SK-N-MC (cell line): ENCODE data around the gene IL19.

Experiments
- DNase-seq: peaks from one replicate; pipeline ENCODE4 v3.0.0-alpha.2; 2011; ENCODE audit warnings: low read depth, low spot score
- H3K27ac ChIP-seq: fragments of 200-600 bp; sonication (generic); 2 replicates; pipeline ENCODE4 v1.5.1; 2016; ENCODE audit warnings: mixed run types
- H3K36me3 ChIP-seq: fragments of 200-600 bp; sonication (generic); 2 replicates; pipeline ENCODE4 v1.6.1; 2017; ENCODE audit warnings: antibody characterized with exemption, low read length, mixed read lengths; ENCODE audit not compliant: insufficient read depth
- H3K4me3 ChIP-seq: fragments of 200-600 bp; sonication (generic); 2 replicates; pipeline ENCODE4 v1.5.1; 2016
- H3K9ac ChIP-seq: fragments of 200-600 bp; sonication (generic); 2 replicates; pipeline ENCODE4 v1.8.0; 2017; ENCODE audit warnings: mixed run types, mixed read lengths; ENCODE audit not compliant: insufficient read length
- H3K9me3 ChIP-seq: fragments of 200-600 bp; sonication (generic); 2 replicates; pipeline ENCODE4 v1.6.1; 2017; ENCODE audit warnings: low read depth, mild to moderate bottlenecking, antibody characterized with exemption, low read length, moderate library complexity, mixed read lengths
- EZH2 ChIP-seq: fragments of 200-600 bp; sonication (generic); IDR thresholded peaks from one replicate; pipeline ENCODE4 v1.6.1; 2017; ENCODE audit warnings: antibody characterized with exemption
- FOXP2 ChIP-seq: optimal IDR thresholded peaks from 2 replicates; pipeline ENCODE3; 2011; ENCODE audit warnings: mild to moderate bottlenecking, moderate library complexity; ENCODE audit not compliant: insufficient read depth; ENCODE audit errors: extremely low read length, control extremely low read depth
- POLR2AphosphoS5 ChIP-seq: IDR thresholded peaks from 2 replicates; pipeline ENCODE4 v1.6.1; 2012; ENCODE audit warnings: mild to moderate bottlenecking, low read depth, low read length, borderline replicate concordance

The IL19 gene, protein sequence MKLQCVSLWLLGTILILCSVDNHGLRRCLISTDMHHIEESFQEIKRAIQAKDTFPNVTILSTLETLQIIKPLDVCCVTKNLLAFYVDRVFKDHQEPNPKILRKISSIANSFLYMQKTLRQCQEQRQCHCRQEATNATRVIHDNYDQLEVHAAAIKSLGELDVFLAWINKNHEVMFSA

DNA sequence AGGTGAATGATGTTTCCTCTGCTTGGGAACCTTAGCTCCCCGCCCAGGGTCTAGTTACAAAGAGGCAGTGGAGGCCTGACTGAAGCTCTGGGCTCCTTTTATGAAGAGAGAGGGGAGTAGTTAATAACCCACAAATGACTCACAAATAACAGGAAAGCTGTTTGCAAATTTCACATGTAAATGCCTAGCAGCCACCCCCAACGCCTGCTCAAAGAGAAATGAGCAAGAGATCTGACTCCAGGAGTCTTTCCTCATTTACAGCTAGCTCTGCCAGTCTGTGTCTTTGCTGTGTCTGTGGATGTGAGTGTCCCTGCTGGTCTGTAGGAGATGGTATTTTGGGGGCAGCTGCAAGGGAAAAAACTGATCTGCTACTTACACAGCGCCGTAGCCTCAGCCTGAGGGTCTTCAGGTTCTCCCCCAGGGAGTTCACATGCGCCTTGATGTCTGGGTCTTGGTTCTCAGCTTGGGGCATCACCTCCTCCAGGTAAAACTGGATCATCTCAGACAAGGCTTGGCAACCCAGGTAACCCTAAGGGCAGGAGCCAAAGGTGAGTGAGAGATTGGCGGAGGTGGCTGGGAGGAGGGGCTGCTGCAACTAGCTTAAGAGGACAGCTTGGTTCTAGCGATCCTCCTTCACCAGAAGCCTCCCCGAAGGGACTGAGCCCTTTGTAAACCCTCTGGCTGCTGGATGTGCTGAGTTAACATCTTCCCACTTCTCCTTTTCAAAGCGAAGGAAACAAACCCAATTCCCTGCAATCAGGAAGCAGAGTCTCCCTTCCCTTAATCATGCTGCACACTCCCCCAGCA is at the start of gene IL19:
IL19 (plus strand) TSS at position 243 of the 807 bp plus-strand sequence. CDS start 65,890 bp downstream, outside the sequence.
- no peaks in the 10 kb centered on the region for H3K9me3 ChIP-seq
- H3K9ac ChIP-seq = no peak within 1 kb of the TSS
- DNase-seq = no peak

DNA sequence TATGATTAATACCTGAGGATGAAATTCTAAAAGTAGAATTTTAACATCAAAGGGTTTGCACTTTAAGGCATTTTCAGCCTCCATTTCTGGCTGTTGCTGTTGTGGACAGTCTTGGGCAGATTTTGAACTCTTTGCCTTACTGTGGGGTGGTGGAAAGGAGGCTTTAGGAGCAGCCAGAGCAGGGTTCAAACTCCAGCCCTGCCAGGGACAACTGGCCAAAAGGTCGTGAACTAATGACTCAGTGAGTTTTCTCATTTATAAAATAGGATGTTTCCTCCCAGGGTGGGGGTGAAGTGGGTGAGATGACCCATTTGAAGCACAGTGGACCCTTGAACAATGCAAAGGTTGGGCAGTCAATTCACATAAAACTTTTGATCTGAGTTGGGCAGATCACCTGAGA is 49.1 kb upstream of the IL19 start:
- H3K36me3 ChIP-seq = no peaks in the 10 kb centered on the region
- no peak for DNase-seq
- H3K9ac ChIP-seq = no peak overlapping the region
- no peaks in the 10 kb centered on the region for H3K9me3 ChIP-seq
- H3K4me3 ChIP-seq = no peak overlapping the region
- TF ChIP-seq EZH2 (no peak), POLR2AphosphoS5 (no peak)
- H3K27ac ChIP-seq = no peak overlapping the region

More for the DNA sequence above, at the start of gene IL19:
- Histone ChIP-seq H3K36me3 (no peaks in the 10 kb centered on the region), H3K4me3 (no peak within 1 kb of the TSS), H3K27ac (no peak within 1 kb of the TSS)
- TF ChIP-seq EZH2 (no peak), POLR2AphosphoS5 (no peak), FOXP2 (no peak)

DNA sequence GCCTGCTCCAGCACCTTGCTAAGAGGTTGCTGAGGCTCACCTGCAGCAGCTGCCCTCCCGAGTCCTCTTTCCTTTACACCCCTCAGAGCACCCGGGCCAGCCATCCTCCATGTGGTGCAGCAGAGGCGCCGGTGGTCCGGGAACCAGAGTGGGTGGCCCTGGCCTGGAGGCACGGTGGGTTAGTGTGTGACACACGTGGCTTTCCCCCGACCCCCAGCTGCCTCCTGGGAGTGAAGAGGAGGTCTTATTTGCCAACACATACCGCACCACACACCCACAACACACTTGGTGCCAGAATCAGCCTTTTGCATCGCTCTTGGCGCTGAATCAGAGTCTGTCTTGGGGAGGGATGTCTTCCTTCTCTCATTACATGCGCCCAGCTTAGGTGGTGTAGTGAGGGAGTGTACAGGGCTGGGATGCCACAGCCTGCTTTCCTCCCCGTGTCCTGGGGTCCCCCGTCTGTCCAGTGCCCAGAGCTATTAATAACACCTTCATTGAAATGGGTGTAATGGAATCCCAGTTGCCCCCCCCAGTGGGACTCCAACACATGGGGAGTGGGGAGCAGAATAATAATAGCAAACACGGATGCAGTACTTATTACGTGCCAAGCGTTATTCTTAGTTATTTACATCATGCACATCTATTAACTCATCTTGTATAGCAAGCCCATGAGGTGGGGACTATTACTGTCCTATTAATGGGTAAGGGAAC is 47.7 kb upstream of the IL19 start:
- Histone ChIP-seq H3K4me3 (no peak overlapping the region), H3K27ac (no peak overlapping the region), H3K9ac (no peak overlapping the region), H3K9me3 (no peaks in the 10 kb centered on the region), H3K36me3 (no peaks in the 10 kb centered on the region)
- no peak for TF ChIP-seq POLR2AphosphoS5
- TF ChIP-seq FOXP2 = no peak
- TF ChIP-seq EZH2 = no peak
- DNase-seq = no peak

DNA sequence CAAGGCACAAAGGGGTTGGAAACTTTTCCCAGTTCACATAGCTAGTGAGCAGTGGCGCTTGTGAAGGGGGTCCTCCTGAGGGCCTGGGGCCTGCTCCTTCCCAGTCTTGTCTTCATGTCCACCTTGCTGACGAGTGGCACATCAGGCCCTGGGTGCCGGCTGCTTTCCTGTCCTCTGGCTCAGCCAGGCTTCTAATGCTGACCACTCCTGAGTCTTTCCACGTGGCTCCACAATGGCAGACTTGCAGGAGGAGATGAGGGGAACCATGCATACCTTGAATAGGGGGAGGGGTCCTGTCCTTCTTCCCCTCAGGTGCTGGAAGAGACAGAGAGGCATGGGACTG is 47.1 kb upstream of the IL19 start:
- no peaks in the 10 kb centered on the region for H3K9me3 ChIP-seq
- H3K27ac ChIP-seq = no peak overlapping the region
- H3K9ac ChIP-seq = no peak overlapping the region
- DNase-seq = no peak
- no peaks in the 10 kb centered on the region for H3K36me3 ChIP-seq
- TF ChIP-seq FOXP2 (no peak), POLR2AphosphoS5 (no peak), EZH2 (no peak)
- no peak overlapping the region for H3K4me3 ChIP-seq

DNA sequence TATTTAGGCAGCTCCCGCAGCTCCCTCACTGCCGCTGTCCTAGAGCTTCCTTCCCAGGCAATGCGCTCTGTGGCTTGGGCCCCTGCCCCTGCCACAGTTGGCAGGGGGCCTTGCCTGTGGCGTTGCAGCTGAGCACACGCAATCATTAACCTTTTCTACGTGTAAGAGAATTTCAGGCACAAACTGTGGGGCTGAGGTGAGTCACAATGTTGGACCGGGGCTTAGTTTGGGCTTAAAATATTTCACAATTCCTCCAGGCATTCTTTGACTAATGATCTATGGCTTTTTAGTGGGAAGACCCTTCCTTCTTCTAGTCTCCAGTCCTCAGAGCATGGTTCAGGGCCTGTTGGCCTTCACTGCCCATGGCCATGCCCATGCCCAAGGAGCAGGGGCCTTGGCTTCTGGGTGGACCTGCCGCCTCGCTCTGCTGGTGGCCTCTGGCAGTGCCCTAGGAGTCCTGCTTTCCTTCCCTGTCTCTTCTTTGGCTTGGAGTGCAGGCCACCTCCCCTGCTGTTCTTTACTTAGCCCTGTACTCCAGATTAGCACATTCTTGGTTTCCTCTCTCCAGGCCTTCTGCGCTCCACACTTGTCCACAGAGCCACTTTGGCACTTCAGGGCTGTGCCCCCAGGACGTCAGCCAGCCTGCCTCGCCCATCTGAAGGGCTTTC is 46.6 kb upstream of the IL19 start:
- H3K27ac ChIP-seq = no peak overlapping the region
- H3K9ac ChIP-seq = no peak overlapping the region
- no peak overlapping the region for H3K4me3 ChIP-seq
- DNase-seq = no peak
- no peaks in the 10 kb centered on the region for H3K9me3 ChIP-seq
- no peak for TF ChIP-seq FOXP2
- H3K36me3 ChIP-seq = no peaks in the 10 kb centered on the region

DNA sequence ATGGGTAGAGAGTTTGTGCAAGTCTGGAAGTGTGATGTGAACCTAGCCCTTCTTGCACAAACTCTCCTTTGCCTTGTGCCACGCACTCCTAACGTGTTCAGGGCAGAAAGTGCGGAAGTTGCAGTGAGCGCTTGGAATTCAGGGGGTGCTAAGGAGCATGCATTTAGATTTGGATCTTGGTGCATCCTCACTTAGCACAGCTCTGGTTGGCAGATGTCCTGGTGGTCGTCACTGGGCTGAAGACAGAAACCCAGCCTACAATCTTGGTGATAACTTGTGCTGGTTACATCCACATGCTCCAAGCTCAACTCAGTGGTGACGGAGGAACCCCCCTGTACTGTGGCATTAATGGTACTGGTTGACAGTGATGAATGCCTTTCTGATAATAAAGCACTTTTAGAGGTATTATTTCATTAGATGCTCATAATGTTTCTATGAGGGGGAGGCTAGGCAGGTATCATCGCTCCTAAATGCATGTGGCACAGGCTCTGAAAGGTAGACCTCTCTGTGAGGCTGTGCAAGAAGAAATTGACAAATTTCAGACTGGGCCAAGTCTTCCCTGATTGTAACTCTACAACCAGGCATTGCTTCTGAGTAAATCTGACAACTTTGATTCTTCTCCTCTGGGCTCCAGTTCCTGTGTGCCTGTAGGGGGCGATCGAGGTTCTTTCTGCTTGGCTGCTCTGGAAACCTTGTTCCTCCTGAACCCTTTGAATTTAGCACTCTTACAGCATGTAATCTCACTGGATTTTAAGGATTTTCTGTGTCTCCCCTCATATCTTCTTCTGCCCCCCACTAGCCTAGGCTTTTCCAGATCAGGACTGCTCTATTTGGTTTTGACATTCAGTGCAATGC is 45.2 kb upstream of the IL19 start:
- Histone ChIP-seq H3K4me3 (no peak overlapping the region), H3K9ac (no peak overlapping the region), H3K36me3 (no peaks in the 10 kb centered on the region), H3K9me3 (no peaks in the 10 kb centered on the region), H3K27ac (no peak overlapping the region)
- no peak for DNase-seq
- no peak for TF ChIP-seq EZH2
- no peak for TF ChIP-seq POLR2AphosphoS5
- no peak for TF ChIP-seq FOXP2

DNA sequence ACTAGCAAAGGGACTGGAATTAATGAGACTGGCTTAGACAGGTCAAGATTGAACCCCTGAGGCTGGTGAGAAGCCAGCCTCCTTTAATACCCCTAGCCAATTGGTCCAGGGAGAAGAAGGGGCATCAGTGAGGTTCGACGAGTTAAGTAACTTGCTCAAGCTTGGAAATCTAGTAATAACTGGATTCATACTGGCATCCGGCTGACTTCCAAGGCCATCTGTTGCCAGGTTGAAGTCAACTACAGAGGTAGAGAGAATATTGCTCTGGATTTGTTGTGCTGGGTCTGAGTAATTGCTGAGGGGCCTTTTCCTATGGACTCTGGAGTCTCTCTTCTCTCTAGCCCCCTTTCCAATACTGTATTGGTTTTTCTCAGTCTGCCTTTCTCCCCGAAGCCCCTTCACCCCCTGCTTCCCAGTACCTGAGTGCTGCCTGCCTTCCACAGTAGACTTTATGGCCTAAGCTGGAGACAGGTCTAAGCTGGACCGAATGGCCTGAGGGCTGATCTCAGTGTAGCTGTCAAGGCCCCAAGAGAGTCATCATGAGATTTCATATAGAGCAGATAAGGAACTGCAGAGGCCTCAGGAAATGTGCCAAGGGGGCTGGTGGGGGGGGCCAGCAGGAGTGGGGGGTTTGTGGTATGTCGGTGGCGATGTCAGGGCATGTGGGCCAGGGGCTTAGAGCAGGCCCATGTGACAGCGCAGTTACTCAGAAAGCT is 42.4 kb upstream of the IL19 start:
- DNase-seq = no peak
- no peak overlapping the region for H3K27ac ChIP-seq

DNA sequence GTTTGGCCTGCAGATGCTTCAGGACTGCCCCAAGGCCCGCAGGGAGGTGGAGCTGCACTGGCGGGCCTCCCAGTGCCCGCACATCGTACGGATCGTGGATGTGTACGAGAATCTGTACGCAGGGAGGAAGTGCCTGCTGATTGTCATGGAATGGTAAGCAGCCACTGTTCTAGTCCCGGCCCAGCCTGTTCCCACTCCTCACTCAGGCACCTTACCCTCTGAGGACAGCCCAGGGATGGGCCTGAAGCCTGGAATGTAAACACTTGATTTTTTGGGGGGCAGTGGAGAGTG is 41.9 kb upstream of the IL19 start:
- H3K27ac ChIP-seq = no peak overlapping the region
- H3K9me3 ChIP-seq = no peaks in the 10 kb centered on the region
- no peak for TF ChIP-seq POLR2AphosphoS5
- no peak for TF ChIP-seq EZH2
- TF ChIP-seq FOXP2 = no peak
- DNase-seq = no peak
- no peak overlapping the region for H3K4me3 ChIP-seq
- H3K9ac ChIP-seq = no peak overlapping the region
- H3K36me3 ChIP-seq = no peaks in the 10 kb centered on the region; the same call in 1 of the 2 replicates

More for the DNA sequence above, 42.4 kb upstream of the IL19 start:
- TF ChIP-seq FOXP2 (no peak), EZH2 (no peak), POLR2AphosphoS5 (no peak)
- H3K9me3 ChIP-seq = no peaks in the 10 kb centered on the region
- H3K36me3 ChIP-seq = no peaks in the 10 kb centered on the region; the same call in 1 of the 2 replicates
- H3K4me3 ChIP-seq = no peak overlapping the region
- no peak overlapping the region for H3K9ac ChIP-seq
